HepG2 (cell line): ENCODE measurements around the gene OTUD4. TPM values are rescaled to one million over a fixed set of nuclear protein-coding genes. Genes with fewer than 3 reads are reported as not detected.

Experiments
- ATAC-seq: fragments of 200-7000 bp; cut with Tn5 transposase; 3 replicates; pipeline ENCODE4 v1.9.1; 2020; ENCODE audit warnings: mild to moderate bottlenecking, moderate library complexity
- BruUV-seq: library from RNA; stranded (reverse); fragments of 400-500 nt; replicated peaks from 2 replicates; lab custom pipeline; 2021; lab: Mats Ljungman, UMichigan
- CTCF ChIA-PET: fragments of 300-600 bp; formaldehyde crosslinking; extraction: SDS; loops from one replicate; lab custom pipeline; 2021; ENCODE audit warnings: low total read pairs, inconsistent platforms, low intra/inter-chr PET ratio; lab: Yijun Ruan, JAX
- POLR2A ChIA-PET: fragments of 350-600 bp; sonication (Branson Sonifier 250); formaldehyde crosslinking; loops from one replicate; lab custom pipeline; 2020; ENCODE audit warnings: antibody characterized with exemption, inconsistent platforms; lab: Yijun Ruan, JAX
- DNase-seq: peaks from one replicate; pipeline ENCODE4 v3.0.0-alpha.2; 2015; ENCODE audit warnings: low spot score
- FAIRE-seq: peaks from 3 replicates; lab custom pipeline; 2011; peaks lifted over from hg19 to GRCh38; lab: Jason Lieb, UNC
- H2AFZ ChIP-seq: one replicate; pipeline ENCODE4 v1.6.1; 2011; ENCODE audit warnings: low read length, inconsistent platforms
- H3K27ac ChIP-seq: fragments of 300-600 bp; 3 replicates; pipeline ENCODE4 v1.8.0; 2011; ENCODE audit warnings: mixed run types, mild to moderate bottlenecking, mixed read lengths, low read length, inconsistent platforms; ENCODE audit not compliant: insufficient read depth; ENCODE audit errors: extremely low read length
- H3K27me3 ChIP-seq, 2 experiments: fragments of 200-600 bp in 1 of 2; 2 replicates in 1 of 2; 3 replicates in 1 of 2; pipeline versions ENCODE4 v1.6.0 to v1.8.0; 2011; ENCODE audit warnings: low read length in 2 of 2, mild to moderate bottlenecking in 2 of 2, moderate library complexity in 2 of 2, inconsistent platforms in 1 of 2; ENCODE audit not compliant: insufficient read depth in 2 of 2, control insufficient read depth in 1 of 2
- H3K36me3 ChIP-seq, 2 experiments: fragments of 200-600 bp in 1 of 2; replicated peaks in 1 of 2; 2 replicates in 1 of 2; 3 replicates in 1 of 2; pipeline versions ENCODE4 v1.5.1 to v1.8.0; 2011; ENCODE audit warnings: low read length in 2 of 2, inconsistent platforms in 1 of 2; ENCODE audit not compliant: insufficient read depth in 2 of 2, control insufficient read depth in 1 of 2
- H3K4me1 ChIP-seq: 2 replicates; pipeline ENCODE4 v1.5.1; 2012; ENCODE audit warnings: low read length, inconsistent platforms; ENCODE audit not compliant: insufficient read depth
- H3K4me2 ChIP-seq: 2 replicates; pipeline ENCODE4 v1.6.0; 2011; ENCODE audit warnings: low read depth, low read length, inconsistent platforms
- H3K4me3 ChIP-seq, 3 experiments: fragments of 200-600 bp in 1 of 3; sonication (generic), shearing (Covaris generic) in 1 of 3; replicated peaks in 1 of 3; 2 replicates each; pipeline ENCODE4 v1.5.1; 2011 to 2016; ENCODE audit warnings: low read length in 3 of 3, inconsistent platforms in 2 of 3, low read depth in 2 of 3, mild to moderate bottlenecking in 2 of 3, control low read depth in 1 of 3, mixed read lengths in 1 of 3; ENCODE audit not compliant: insufficient read depth in 1 of 3
- H3K79me2 ChIP-seq: one replicate; pipeline ENCODE4 v1.6.1; 2011; ENCODE audit warnings: low read length, inconsistent platforms; ENCODE audit not compliant: insufficient read depth
- H3K9ac ChIP-seq: 2 replicates; pipeline ENCODE4 v1.6.0; 2011; ENCODE audit warnings: mild to moderate bottlenecking, low read depth, low read length, inconsistent platforms; ENCODE audit not compliant: insufficient read depth
- H3K9me3 ChIP-seq: 2 replicates; pipeline ENCODE4 v1.5.1; 2012; ENCODE audit warnings: mild to moderate bottlenecking, low read length
- H4K20me1 ChIP-seq: 2 replicates; pipeline ENCODE4 v1.6.0; 2011; ENCODE audit warnings: inconsistent platforms, mild to moderate bottlenecking, low read length, moderate library complexity; ENCODE audit not compliant: insufficient read depth
- ATF1 ChIP-seq: IDR thresholded peaks from 2 replicates; pipeline ENCODE4 v1.6.1; 2016; ENCODE audit warnings: mild to moderate bottlenecking, control low read depth
- ELF3 ChIP-seq: IDR thresholded peaks from 2 replicates; pipeline ENCODE4 v1.6.1; 2016; ENCODE audit warnings: missing genetic modification reagents, missing compliant biosample characterization
- HDAC2 ChIP-seq: sonication (generic); formaldehyde crosslinking; IDR thresholded peaks from 2 replicates; pipeline ENCODE4 v1.4.0; 2020; ENCODE audit warnings: missing genetic modification reagents
- MYPOP ChIP-seq: sonication (generic); formaldehyde crosslinking; IDR thresholded peaks from 2 replicates; pipeline ENCODE4 v1.8.1; 2023; ENCODE audit warnings: mild to moderate bottlenecking, moderate library complexity, missing genetic modification reagents
- PHF20 ChIP-seq: sonication (generic); formaldehyde crosslinking; IDR thresholded peaks from 2 replicates; pipeline ENCODE4 v1.5.0; 2020; ENCODE audit warnings: mild to moderate bottlenecking, missing genetic modification reagents
- PHF5A ChIP-seq: IDR thresholded peaks from one replicate; pipeline ENCODE4 v1.6.1; 2018; ENCODE audit warnings: low read depth, missing genetic modification reagents; ENCODE audit not compliant: unreplicated experiment
- POGZ ChIP-seq: sonication (generic); formaldehyde crosslinking; IDR thresholded peaks from 2 replicates; pipeline ENCODE4 v1.4.0; 2020; ENCODE audit warnings: mild to moderate bottlenecking, missing genetic modification reagents
- REPIN1 ChIP-seq: sonication (generic); formaldehyde crosslinking; IDR thresholded peaks from 2 replicates; pipeline ENCODE4 v1.8.0; 2022; ENCODE audit warnings: missing genetic modification reagents, low read depth, mild to moderate bottlenecking, borderline replicate concordance
- ZNF326 ChIP-seq: sonication (generic); formaldehyde crosslinking; IDR thresholded peaks from 2 replicates; pipeline ENCODE4 v1.4.0; 2020; ENCODE audit warnings: missing genetic modification reagents, borderline replicate concordance
- ZNF678 ChIP-seq: sonication (generic); formaldehyde crosslinking; IDR thresholded peaks from 2 replicates; pipeline ENCODE4 v1.4.0; 2020; ENCODE audit warnings: mild to moderate bottlenecking, missing genetic modification reagents
- WGBS: methylation state at CpG from one replicate; pipeline ENCODE4 v1.1.6; 2017; ENCODE audit warnings: low lambda C conversion rate; 5-methylcytosine and 5-hydroxymethylcytosine counted together
- in situ Hi-C: cut with HindIII; loops from 2 replicates; pipeline ENCODE4 v1.10.0; 2017; ENCODE audit warnings: low pct_unique_long_range_greater_than_20kb; ENCODE audit not compliant: extremely low pct_ligation_motif_present
- intact Hi-C: fragments of 100-400 bp; cut with micrococcal nuclease; formaldehyde crosslinking; loops from one replicate; pipeline ENCODE4 v1.10.0; 2022; ENCODE audit not compliant: unreplicated experiment
- polyA plus RNA-seq, 8 experiments: library from polyadenylated mRNA; depleted of rRNA in 3 of 8; stranded (reverse) in 7 of 8; unstranded in 1 of 8; fragments of >200 nt; fragmentation: Illumina TruSeq in 4 of 8; extraction: Trizol in 4 of 8; gene quantifications; 2 replicates each; pipeline versions ENCODE4 v1.2.1 to v1.2.3, GENCODE V29; 2011 to 2016; ENCODE audit warnings: low read depth in 4 of 8, missing spikeins in 1 of 8, mixed read lengths in 1 of 8; ENCODE audit not compliant: insufficient read depth in 1 of 8
- total RNA-seq, 5 experiments: library from RNA; depleted of rRNA; stranded (reverse); fragments of >200 nt; fragmentation: Illumina TruSeq; extraction: Trizol; gene quantifications; 2 replicates each; pipeline ENCODE4 v1.2.3, GENCODE V29; 2016; ENCODE audit warnings: low read depth in 1 of 5
- TF ChIP-seq, protein P1 (sequence below): sonication (generic); formaldehyde crosslinking; IDR thresholded peaks from 2 replicates; pipeline ENCODE4 v1.4.0; 2020; ENCODE audit warnings: missing genetic modification reagents
- TF ChIP-seq, protein P2 (sequence below): sonication (generic); formaldehyde crosslinking; IDR thresholded peaks from 2 replicates; pipeline ENCODE4 v1.5.0; 2020; ENCODE audit warnings: mild to moderate bottlenecking, low read depth, missing genetic modification reagents, borderline replicate concordance

The OTUD4 gene
- total and polyA plus RNA-seq, 2 of the 13 experiments (the other 11 are each of a cell fraction or from before 2014, with no cell fraction given) = 16.1 to 18.0 TPM

GRCh38 chr4:145093638-145094037, 86.8 kb downstream of the OTUD4 start:
- CTCF ChIA-PET = no interaction called here
- no peak overlapping the region for H3K9ac ChIP-seq
- intact Hi-C loops (loop anchor here (5.0 to 10.0 kb wide), 2 partner anchors 919 to 1566 kb away; no protein-coding TSS in a partner anchor), in situ Hi-C loops (no loop called here)
- no peak overlapping the region for H3K4me2 ChIP-seq
- no peak overlapping the region for H2AFZ ChIP-seq
- DNase-seq (no peak), ATAC-seq (no peak), FAIRE-seq (no peak)
- TF ChIP-seq PHF20 (CRISPR knock-in tag) = no peak
- H3K4me1 ChIP-seq = peaks cover 7% of the 10 kb centered on the region; the same call in 1 of the 2 replicates
- POLR2A ChIA-PET = no interaction called here
- H3K27me3 ChIP-seq = no peaks in the 10 kb centered on the region; a peak in 1 of 5 replicates
- H3K9me3 ChIP-seq = peaks cover 15% of the 10 kb centered on the region
- no TSS peak for BruUV-seq
- no peak overlapping the region for H3K4me3 ChIP-seq
- H3K36me3 ChIP-seq = peaks cover 6 to 52% of the 10 kb centered on the region in 2 experiments
- H3K27ac ChIP-seq = no peak overlapping the region
- no peaks in the 10 kb centered on the region; the same call in 1 of the 2 replicates for H4K20me1 ChIP-seq
- peaks cover 55% of the 10 kb centered on the region for H3K79me2 ChIP-seq
- WGBS = 97% methylated on average over 2 of the region's 2 CpGs

DNA sequence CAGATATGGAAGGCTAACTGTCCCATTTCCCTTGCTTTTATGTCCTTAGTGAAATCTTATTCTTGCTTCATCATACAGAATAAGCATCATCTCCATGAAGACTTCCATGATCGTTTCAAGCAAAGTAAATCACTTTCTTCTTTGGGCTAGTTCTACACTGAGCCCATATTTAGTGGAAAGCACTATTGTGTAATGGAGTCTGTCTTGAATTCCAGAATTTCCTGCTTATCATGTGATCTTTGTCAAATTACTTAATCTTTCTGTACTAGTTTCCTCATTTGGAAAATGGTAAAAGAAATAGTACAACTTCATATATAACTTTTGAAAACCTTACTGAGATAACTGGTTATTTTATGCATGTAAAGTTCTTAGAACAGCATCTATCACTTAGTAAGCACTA, 90.0 kb downstream of the OTUD4 start:
- intact Hi-C loops = loop anchor here (5.0 to 10.0 kb wide), 2 partner anchors 916 to 1563 kb away; no protein-coding TSS in a partner anchor
- Histone ChIP-seq H3K4me3 (no peak overlapping the region), H3K79me2 (peaks cover 38% of the 10 kb centered on the region), H3K36me3 (peaks cover 8 to 60% of the 10 kb centered on the region in 2 experiments), H3K27me3 (no peaks in the 10 kb centered on the region), H2AFZ (no peak overlapping the region), H3K9me3 (peaks cover 15% of the 10 kb centered on the region), H3K4me1 (no peaks in the 10 kb centered on the region), H3K9ac (no peak overlapping the region), H4K20me1 (no peaks in the 10 kb centered on the region; the same call in 1 of the 2 replicates), H3K4me2 (no peak overlapping the region), H3K27ac (no peak overlapping the region)
- DNase-seq = no peak
- CTCF ChIA-PET = no interaction called here
- BruUV-seq = no TSS peak
- FAIRE-seq = no peak
- 97% methylated on average over 1 of the region's 1 CpG for WGBS
- POLR2A ChIA-PET = no interaction called here
- in situ Hi-C loops = no loop called here
- no peak for ATAC-seq
- no peak for TF ChIP-seq ATF1 (CRISPR knock-in tag)
- TF ChIP-seq ELF3 (CRISPR knock-in tag) = no peak
- TF ChIP-seq, protein P1, sequence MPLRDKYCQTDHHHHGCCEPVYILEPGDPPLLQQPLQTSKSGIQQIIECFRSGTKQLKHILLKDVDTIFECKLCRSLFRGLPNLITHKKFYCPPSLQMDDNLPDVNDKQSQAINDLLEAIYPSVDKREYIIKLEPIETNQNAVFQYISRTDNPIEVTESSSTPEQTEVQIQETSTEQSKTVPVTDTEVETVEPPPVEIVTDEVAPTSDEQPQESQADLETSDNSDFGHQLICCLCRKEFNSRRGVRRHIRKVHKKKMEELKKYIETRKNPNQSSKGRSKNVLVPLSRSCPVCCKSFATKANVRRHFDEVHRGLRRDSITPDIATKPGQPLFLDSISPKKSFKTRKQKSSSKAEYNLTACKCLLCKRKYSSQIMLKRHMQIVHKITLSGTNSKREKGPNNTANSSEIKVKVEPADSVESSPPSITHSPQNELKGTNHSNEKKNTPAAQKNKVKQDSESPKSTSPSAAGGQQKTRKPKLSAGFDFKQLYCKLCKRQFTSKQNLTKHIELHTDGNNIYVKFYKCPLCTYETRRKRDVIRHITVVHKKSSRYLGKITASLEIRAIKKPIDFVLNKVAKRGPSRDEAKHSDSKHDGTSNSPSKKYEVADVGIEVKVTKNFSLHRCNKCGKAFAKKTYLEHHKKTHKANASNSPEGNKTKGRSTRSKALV (CRISPR knock-in tag) = no peak
- TF ChIP-seq, protein P2, sequence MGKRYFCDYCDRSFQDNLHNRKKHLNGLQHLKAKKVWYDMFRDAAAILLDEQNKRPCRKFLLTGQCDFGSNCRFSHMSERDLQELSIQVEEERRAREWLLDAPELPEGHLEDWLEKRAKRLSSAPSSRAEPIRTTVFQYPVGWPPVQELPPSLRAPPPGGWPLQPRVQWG = no peak
- no peak for TF ChIP-seq PHF5A (CRISPR knock-in tag)
- no peak for TF ChIP-seq REPIN1 (CRISPR knock-in tag)
- no peak for TF ChIP-seq ZNF678 (CRISPR knock-in tag)
- no peak for TF ChIP-seq MYPOP (CRISPR knock-in tag)
- no peak for TF ChIP-seq POGZ (CRISPR knock-in tag)
- no peak for TF ChIP-seq HDAC2 (CRISPR knock-in tag)
- TF ChIP-seq ZNF326 (CRISPR knock-in tag) = no peak
